A673 (cell line): ENCODE results near the gene ANKS1B. TPM values are rescaled to one million over a fixed set of nuclear protein-coding genes. Genes with fewer than 3 reads are reported as not detected.

ENCODE experiments used
- BruUV-seq: library from RNA; stranded (reverse); fragments of 400-500 nt; replicated peaks from 2 replicates; lab custom pipeline; 2021; lab: Mats Ljungman, UMichigan
- CTCF ChIA-PET: fragments of 300-600 bp; sonication (Branson Sonifier 250); formaldehyde crosslinking; loops from one replicate; lab custom pipeline; 2022; ENCODE audit warnings: antibody characterized with exemption; lab: Charles Lee
- POLR2A ChIA-PET: fragments of 300-600 bp; sonication (Branson Sonifier 250); formaldehyde crosslinking; loops from one replicate; lab custom pipeline; 2022; ENCODE audit warnings: antibody characterized with exemption; ENCODE audit not compliant: low non-redundant PET; lab: Charles Lee
- DNase-seq: peaks from one replicate; pipeline ENCODE4 v3.0.0-alpha.2; 2015; ENCODE audit warnings: low spot score
- H3K27ac ChIP-seq: fragments of 200-600 bp; sonication (generic); 2 replicates; pipeline ENCODE4 v1.5.1; 2016; ENCODE audit warnings: mixed run types, low read depth, mild to moderate bottlenecking, mixed read lengths, antibody characterized with exemption, low read length; ENCODE audit not compliant: poor library complexity, severe bottlenecking
- H3K27me3 ChIP-seq: fragments of 200-600 bp; sonication (generic); replicated peaks from 2 replicates; pipeline ENCODE4 v1.6.1; 2017; ENCODE audit warnings: mixed run types, low read depth, mild to moderate bottlenecking, mixed read lengths, antibody characterized with exemption, low read length; ENCODE audit not compliant: insufficient read depth, poor library complexity
- H3K36me3 ChIP-seq: fragments of 200-600 bp; sonication (generic); 2 replicates; pipeline ENCODE4 v1.6.1; 2016; ENCODE audit warnings: mixed run types, mild to moderate bottlenecking, mixed read lengths, antibody characterized with exemption, low read length; ENCODE audit not compliant: insufficient read depth, poor library complexity, severe bottlenecking
- H3K4me1 ChIP-seq: fragments of 200-600 bp; sonication (generic); 2 replicates; pipeline ENCODE4 v1.6.1; 2017; ENCODE audit warnings: mixed run types, mild to moderate bottlenecking, mixed read lengths, antibody characterized with exemption, low read length; ENCODE audit not compliant: insufficient read depth, poor library complexity, severe bottlenecking
- H3K4me3 ChIP-seq: fragments of 200-600 bp; sonication (generic); 2 replicates; pipeline ENCODE4 v1.5.1; 2016; ENCODE audit warnings: low read depth, mixed run types, mild to moderate bottlenecking, mixed read lengths, low read length; ENCODE audit not compliant: poor library complexity, severe bottlenecking
- H3K9me3 ChIP-seq: fragments of 200-600 bp; sonication (generic); 2 replicates; pipeline ENCODE4 v1.6.1; 2016; ENCODE audit warnings: mixed run types, low read depth, mild to moderate bottlenecking, mixed read lengths, antibody characterized with exemption, low read length; ENCODE audit not compliant: poor library complexity, severe bottlenecking
- CTCF ChIP-seq: fragments of 300-800, 200-600 bp; sonication (generic); conservative IDR thresholded peaks from 2 replicates; pipeline ENCODE4 v1.5.1; 2017; ENCODE audit warnings: low read depth, mild to moderate bottlenecking, antibody characterized with exemption, low read length, moderate library complexity, mixed read lengths
- EZH2 ChIP-seq: fragments of 200-600 bp; sonication (generic); IDR thresholded peaks from 2 replicates; pipeline ENCODE4 v1.6.1; 2017; ENCODE audit warnings: borderline replicate concordance, low read depth, mild to moderate bottlenecking, mixed read lengths, antibody characterized with exemption, low read length; ENCODE audit not compliant: poor library complexity, severe bottlenecking
- intact Hi-C: fragments of 100-400 bp; cut with micrococcal nuclease; formaldehyde crosslinking; loops from one replicate; pipeline ENCODE4 v1.10.0; 2022; ENCODE audit not compliant: unreplicated experiment
- total RNA-seq: library from RNA; stranded (reverse); gene quantifications from 2 replicates; pipeline ENCODE4 v1.2.3, GENCODE V29; 2021

ANKS1B gene
- total RNA-seq, 1 experiment from 2014 or later: 0.99 TPM

GRCh38 chr12:98894412-98895085, 1090.2 kb downstream of the ANKS1B start:
- H3K4me3 ChIP-seq: peak overlapping the region; percentile 38
- peaks cover 6% of the 10 kb centered on the region for H3K4me1 ChIP-seq
- H3K9me3 ChIP-seq: no peaks in the 10 kb centered on the region
- no TSS peak for BruUV-seq
- TF ChIP-seq EZH2: no peak
- no peak for TF ChIP-seq CTCF
- no peak overlapping the region for H3K27ac ChIP-seq
- no peaks in the 10 kb centered on the region for H3K36me3 ChIP-seq
- peak; percentile 58 for DNase-seq
- H3K27me3 ChIP-seq: peaks cover 97% of the 10 kb centered on the region
- intact Hi-C loops: no loop called here
- CTCF ChIA-PET: no interaction called here
- POLR2A ChIA-PET: interaction anchor here (0.6 kb wide), 1 partner anchor 27 kb away, joined by 11 read pairs; no protein-coding TSS in a partner anchor

- peak; percentile 18 for DNase-seq
- intact Hi-C loops: no loop called here
These were observed 1090.9 kb downstream of the ANKS1B start for GRCh38 chr12:98893675-98894411.

More at GRCh38 chr12:98893675-98894411, 1090.9 kb downstream of the ANKS1B start:
- Histone ChIP-seq H3K4me3 (peak overlapping the region; percentile 38), H3K4me1 (peaks cover 6% of the 10 kb centered on the region), H3K27ac (no peak overlapping the region), H3K27me3 (peaks cover 95% of the 10 kb centered on the region), H3K36me3 (no peaks in the 10 kb centered on the region), H3K9me3 (no peaks in the 10 kb centered on the region)
- ChIA-PET POLR2A (interaction anchor here (0.6 kb wide), 1 partner anchor 26 kb away, joined by 11 read pairs; no protein-coding TSS in a partner anchor), CTCF (no interaction called here)
- peak; percentile 84 for TF ChIP-seq EZH2
- no peak for TF ChIP-seq CTCF
- no TSS peak for BruUV-seq
